Caco-2 (cell line): ENCODE measurements around the gene VAV2. TPM values are rescaled to one million over a fixed set of nuclear protein-coding genes. Genes with fewer than 3 reads are reported as not detected.

ENCODE experiments used
- BruUV-seq: library from RNA; stranded (reverse); fragments of 400-500 nt; replicated peaks from 2 replicates; lab custom pipeline; 2021; lab: Mats Ljungman, UMichigan
- CTCF ChIA-PET: fragments of 300-600 bp; sonication (Branson Sonifier 250); formaldehyde crosslinking; loops from one replicate; lab custom pipeline; 2022; ENCODE audit warnings: antibody characterized with exemption; lab: Charles Lee
- POLR2A ChIA-PET: fragments of 300-600 bp; sonication (Branson Sonifier 250); formaldehyde crosslinking; loops from one replicate; lab custom pipeline; 2022; ENCODE audit warnings: antibody characterized with exemption; lab: Charles Lee
- DNase-seq, 2 experiments: peaks; one replicate each; pipeline versions ENCODE4 v3.0.0 to v3.0.0-alpha.2; 2020 to 2022
- H3K27me3 ChIP-seq: replicated peaks from 2 replicates; pipeline ENCODE4 v1.6.0; 2011; ENCODE audit warnings: low read length; ENCODE audit not compliant: control insufficient read depth, insufficient read depth
- H3K36me3 ChIP-seq: 2 replicates; pipeline ENCODE4 v1.5.1; 2011; ENCODE audit warnings: low read length; ENCODE audit not compliant: control insufficient read depth, insufficient read depth
- H3K4me1 ChIP-seq: fragments of 250-450 bp; sonication (Bioruptor Pico); 2 replicates; pipeline ENCODE4 v1.5.1; 2020; ENCODE audit warnings: mild to moderate bottlenecking
- H3K4me3 ChIP-seq: 2 replicates; pipeline ENCODE4 v1.5.1; 2011; ENCODE audit warnings: low read depth, mild to moderate bottlenecking, control low read depth, low read length
- H3K9me3 ChIP-seq: fragments of 250-450 bp; sonication (Bioruptor Pico); 2 replicates; pipeline ENCODE4 v1.5.1; 2020; ENCODE audit warnings: mild to moderate bottlenecking, moderate library complexity
- H3K27ac Mint-ChIP-seq: one replicate; pipeline ENCODE4 v1.8.0; 2022; ENCODE audit warnings: mixed read lengths; ENCODE audit not compliant: unreplicated experiment
- H3K27me3 Mint-ChIP-seq: one replicate; pipeline ENCODE4 v1.8.0; 2022; ENCODE audit warnings: mixed read lengths; ENCODE audit not compliant: insufficient read depth, unreplicated experiment
- H3K36me3 Mint-ChIP-seq: one replicate; pipeline ENCODE4 v1.8.0; 2022; ENCODE audit warnings: mild to moderate bottlenecking, mixed read lengths; ENCODE audit not compliant: insufficient read depth, unreplicated experiment
- H3K4me1 Mint-ChIP-seq: one replicate; pipeline ENCODE4 v1.8.0; 2022; ENCODE audit warnings: low read depth, mixed read lengths; ENCODE audit not compliant: unreplicated experiment
- H3K4me3 Mint-ChIP-seq: one replicate; pipeline ENCODE4 v1.8.0; 2022; ENCODE audit warnings: mild to moderate bottlenecking, moderate library complexity, mixed read lengths; ENCODE audit not compliant: unreplicated experiment
- H3K9me3 Mint-ChIP-seq: one replicate; pipeline ENCODE4 v1.8.0; 2022; ENCODE audit warnings: mixed read lengths; ENCODE audit not compliant: unreplicated experiment
- CTCF ChIP-seq, 2 experiments: fragments of 200-600 bp in 1 of 2; IDR thresholded peaks; 1 replicate in 1 of 2; 2 replicates in 1 of 2; pipeline versions ENCODE4 v1.5.1 to v1.8.0; 2011 to 2022; ENCODE audit warnings: antibody characterized with exemption in 1 of 2, control low read depth in 1 of 2, inconsistent platforms in 1 of 2, low read depth in 1 of 2, low read length in 1 of 2, mild to moderate bottlenecking in 1 of 2, moderate library complexity in 1 of 2; ENCODE audit not compliant: insufficient read depth in 1 of 2, severe bottlenecking in 1 of 2, unreplicated experiment in 1 of 2
- intact Hi-C: fragments of 100-400 bp; cut with micrococcal nuclease; formaldehyde crosslinking; loops from one replicate; pipeline ENCODE4 v1.10.0; 2022; ENCODE audit not compliant: unreplicated experiment
- total RNA-seq: library from RNA; stranded (reverse); gene quantifications from 2 replicates; pipeline ENCODE4 v1.2.3, GENCODE V29; 2022

VAV2 gene
- total RNA-seq, 1 experiment from 2014 or later, result 55.3 TPM

- Histone ChIP-seq H3K4me3 (no peak overlapping the region), H3K9me3 (no peaks in the 10 kb centered on the region), H3K27me3 (no peaks in the 10 kb centered on the region), H3K36me3 (no peaks in the 10 kb centered on the region; the same call in none of the 2 replicates), H3K4me1 (no peaks in the 10 kb centered on the region)
- Mint-ChIP-seq H3K4me3 (no peak overlapping the region), H3K27ac (peak overlapping the region; percentile 27), H3K4me1 (peaks cover 14% of the 10 kb centered on the region), H3K36me3 (peaks cover 19% of the 10 kb centered on the region), H3K9me3 (no peaks in the 10 kb centered on the region), H3K27me3 (no peaks in the 10 kb centered on the region)
- TF ChIP-seq CTCF (IDR thresholded peaks at IDR 0.05; ENCODE audit: insufficient read depth in 1 of 2, low read depth in 1 of 2, low read length in 1 of 2, severe bottlenecking in 1 of 2, unreplicated experiment in 1 of 2), result no peak
- CTCF ChIA-PET, result interaction anchor here (0.7 kb wide), 1 partner anchor 27 kb away, joined by 3 read pairs; no protein-coding TSS in a partner anchor
- no peak for DNase-seq
- intact Hi-C loops, result no loop called here
- POLR2A ChIA-PET, result no interaction called here
- BruUV-seq, result no TSS peak
Measured at GRCh38 chr9:133917375-133917774, 74.7 kb downstream of the VAV2 start.

- TF ChIP-seq CTCF (IDR thresholded peaks at IDR 0.05; ENCODE audit: insufficient read depth in 1 of 2, low read depth in 1 of 2, low read length in 1 of 2, severe bottlenecking in 1 of 2, unreplicated experiment in 1 of 2), result no peak
- no TSS peak for BruUV-seq
- Mint-ChIP-seq H3K4me3 (no peak overlapping the region), H3K27me3 (no peaks in the 10 kb centered on the region), H3K9me3 (no peaks in the 10 kb centered on the region), H3K27ac (no peak overlapping the region), H3K36me3 (peaks cover 19% of the 10 kb centered on the region), H3K4me1 (peaks cover 14% of the 10 kb centered on the region)
- H3K27me3 ChIP-seq, result no peaks in the 10 kb centered on the region
- intact Hi-C loops, result no loop called here
- CTCF ChIA-PET, result no interaction called here
- H3K36me3 ChIP-seq, result no peaks in the 10 kb centered on the region; the same call in 1 of the 2 replicates
- H3K4me3 ChIP-seq, result no peak overlapping the region
- H3K9me3 ChIP-seq, result no peaks in the 10 kb centered on the region
- H3K4me1 ChIP-seq, result no peaks in the 10 kb centered on the region
- no peak for DNase-seq
- POLR2A ChIA-PET, result no interaction called here
Measured at GRCh38 chr9:133916159-133916541, 76.0 kb downstream of the VAV2 start.

GRCh38 chr9:133915534-133916158, 76.5 kb downstream of the VAV2 start:
- BruUV-seq, result no TSS peak
- intact Hi-C loops, result no loop called here
- CTCF ChIA-PET, result no interaction called here
- Mint-ChIP-seq H3K27ac (peak overlapping the region; percentile 2), H3K4me3 (no peak overlapping the region), H3K36me3 (peaks cover 19% of the 10 kb centered on the region), H3K27me3 (no peaks in the 10 kb centered on the region), H3K9me3 (no peaks in the 10 kb centered on the region), H3K4me1 (peaks cover 14% of the 10 kb centered on the region)
- Histone ChIP-seq H3K4me1 (no peaks in the 10 kb centered on the region), H3K27me3 (no peaks in the 10 kb centered on the region), H3K9me3 (no peaks in the 10 kb centered on the region), H3K4me3 (no peak overlapping the region), H3K36me3 (no peaks in the 10 kb centered on the region; the same call in 1 of the 2 replicates)
- DNase-seq, result no peak
- TF ChIP-seq CTCF (IDR thresholded peaks at IDR 0.05; ENCODE audit: insufficient read depth in 1 of 2, low read depth in 1 of 2, low read length in 1 of 2, severe bottlenecking in 1 of 2, unreplicated experiment in 1 of 2), result no peak
- POLR2A ChIA-PET, result no interaction called here
